HepG2 (cell line): Measurements from ENCODE around the gene CAPN15. TPM values are rescaled to one million over a fixed set of nuclear protein-coding genes. Genes with fewer than 3 reads are reported as not detected.

Experiments
- ATF7 ChIP-seq, 2 experiments: fragments of 450-650 bp in 1 of 2; sonication (generic) in 1 of 2; formaldehyde crosslinking in 1 of 2; IDR thresholded peaks; 2 replicates each; pipeline versions ENCODE4 v1.4.0 to v1.6.1; 2016 to 2020; ENCODE audit warnings: antibody characterized with exemption in 1 of 2, mild to moderate bottlenecking in 1 of 2, missing genetic modification reagents in 1 of 2
- DMAP1 ChIP-seq: IDR thresholded peaks from 2 replicates; pipeline ENCODE4 v1.6.1; 2016
- HNF4G ChIP-seq, 2 experiments: sonication (generic) in 1 of 2; formaldehyde crosslinking in 1 of 2; IDR thresholded peaks; 2 replicates each; pipeline versions ENCODE4 v1.4.0 to v1.6.1; 2011 to 2020; ENCODE audit warnings: borderline replicate concordance in 2 of 2, low read depth in 2 of 2, mild to moderate bottlenecking in 2 of 2, low read length in 1 of 2, missing genetic modification reagents in 1 of 2, moderate library complexity in 1 of 2
- MEIS2 ChIP-seq: sonication (generic); formaldehyde crosslinking; IDR thresholded peaks from 2 replicates; pipeline ENCODE4 v1.9.0; 2021; ENCODE audit warnings: mild to moderate bottlenecking, missing genetic modification reagents
- MTF2 ChIP-seq: sonication (generic); formaldehyde crosslinking; IDR thresholded peaks from 2 replicates; pipeline ENCODE4 v1.5.0; 2020; ENCODE audit warnings: missing genetic modification reagents, borderline replicate concordance
- MYC ChIP-seq: sonication (generic); formaldehyde crosslinking; IDR thresholded peaks from 2 replicates; pipeline ENCODE4 v1.9.0; 2021; ENCODE audit warnings: missing genetic modification reagents, borderline replicate concordance
- SALL2 ChIP-seq: sonication (generic); formaldehyde crosslinking; IDR thresholded peaks from 2 replicates; pipeline ENCODE4 v1.8.1; 2023; ENCODE audit warnings: mild to moderate bottlenecking, missing genetic modification reagents, inconsistent platforms
- SIN3A ChIP-seq: IDR thresholded peaks from 2 replicates; pipeline ENCODE4 v1.6.1; 2011; ENCODE audit warnings: low read depth, mild to moderate bottlenecking, control low read depth, low read length, borderline replicate concordance
- SIX4 ChIP-seq: sonication (generic); formaldehyde crosslinking; IDR thresholded peaks from 2 replicates; pipeline ENCODE4 v1.4.0; 2020; ENCODE audit warnings: missing genetic modification reagents
- SRSF4 ChIP-seq: fragments of 200-400 bp; formaldehyde crosslinking; IDR thresholded peaks from one replicate; pipeline ENCODE4 v1.6.1; 2018; ENCODE audit warnings: mild to moderate bottlenecking, low read depth, low read length, moderate library complexity; ENCODE audit not compliant: poor library complexity, severe bottlenecking
- TAF1 ChIP-seq: sonication (generic); formaldehyde crosslinking; IDR thresholded peaks from 2 replicates; pipeline ENCODE4 v1.4.0; 2020; ENCODE audit warnings: missing genetic modification reagents
- TEAD3 ChIP-seq: optimal IDR thresholded peaks from 2 replicates; pipeline ENCODE3; 2016; ENCODE audit warnings: borderline replicate concordance
- ZC3H13 ChIP-seq: sonication (generic); formaldehyde crosslinking; IDR thresholded peaks from 2 replicates; pipeline ENCODE4 v1.8.1; 2023; ENCODE audit warnings: mild to moderate bottlenecking, missing genetic modification reagents, moderate library complexity
- ZFP62 ChIP-seq: sonication (generic); formaldehyde crosslinking; IDR thresholded peaks from 2 replicates; pipeline ENCODE4 v1.4.0; 2020; ENCODE audit warnings: missing genetic modification reagents
- ZFY ChIP-seq: sonication (generic); formaldehyde crosslinking; IDR thresholded peaks from 2 replicates; pipeline ENCODE4 v1.4.0; 2020; ENCODE audit warnings: missing genetic modification reagents
- ZNF136 ChIP-seq: sonication (generic); formaldehyde crosslinking; IDR thresholded peaks from 2 replicates; pipeline ENCODE4 v1.8.1; 2022; ENCODE audit warnings: low read depth, mild to moderate bottlenecking, moderate library complexity, missing genetic modification reagents
- ZNF138 ChIP-seq: sonication (generic); formaldehyde crosslinking; IDR thresholded peaks from 2 replicates; pipeline ENCODE4 v1.5.0; 2020; ENCODE audit warnings: mild to moderate bottlenecking, low read depth, missing genetic modification reagents
- ZNF280D ChIP-seq: sonication (generic); formaldehyde crosslinking; IDR thresholded peaks from 2 replicates; pipeline ENCODE4 v1.5.1; 2020; ENCODE audit warnings: mild to moderate bottlenecking, missing genetic modification reagents
- ZNF746 ChIP-seq: sonication (generic); formaldehyde crosslinking; IDR thresholded peaks from 2 replicates; pipeline ENCODE4 v1.8.0; 2022; ENCODE audit warnings: mild to moderate bottlenecking, missing genetic modification reagents
- ZNF772 ChIP-seq: sonication (generic); formaldehyde crosslinking; IDR thresholded peaks from 2 replicates; pipeline ENCODE4 v1.5.0; 2020; ENCODE audit warnings: mild to moderate bottlenecking, missing genetic modification reagents
- ZNF781 ChIP-seq: sonication (generic); formaldehyde crosslinking; IDR thresholded peaks from 2 replicates; pipeline ENCODE4 v1.5.1; 2020; ENCODE audit warnings: borderline replicate concordance, mild to moderate bottlenecking, missing genetic modification reagents; ENCODE audit errors: not compliant biosample characterization
- ZSCAN31 ChIP-seq: sonication (generic); formaldehyde crosslinking; IDR thresholded peaks from 2 replicates; pipeline ENCODE4 v1.5.0; 2020; ENCODE audit warnings: low read depth, mild to moderate bottlenecking, missing genetic modification reagents
- polyA plus RNA-seq, 8 experiments: library from polyadenylated mRNA; depleted of rRNA in 3 of 8; stranded (reverse) in 7 of 8; unstranded in 1 of 8; fragments of >200 nt; fragmentation: Illumina TruSeq in 4 of 8; extraction: Trizol in 4 of 8; gene quantifications; 2 replicates each; pipeline versions ENCODE4 v1.2.1 to v1.2.3, GENCODE V29; 2011 to 2016; ENCODE audit warnings: low read depth in 4 of 8, missing spikeins in 1 of 8, mixed read lengths in 1 of 8; ENCODE audit not compliant: insufficient read depth in 1 of 8
- total RNA-seq, 5 experiments: library from RNA; depleted of rRNA; stranded (reverse); fragments of >200 nt; fragmentation: Illumina TruSeq; extraction: Trizol; gene quantifications; 2 replicates each; pipeline ENCODE4 v1.2.3, GENCODE V29; 2016; ENCODE audit warnings: low read depth in 1 of 5
- TF ChIP-seq, protein P1 (sequence below): sonication (generic); formaldehyde crosslinking; IDR thresholded peaks from 2 replicates; pipeline ENCODE4 v1.4.0; 2020; ENCODE audit warnings: missing genetic modification reagents
- TF ChIP-seq, protein P2 (sequence below): IDR thresholded peaks from 2 replicates; pipeline ENCODE4 v1.6.1; 2018; ENCODE audit warnings: missing genetic modification reagents

The CAPN15 gene
- total and polyA plus RNA-seq, 2 of the 13 experiments (the other 11 are each of a cell fraction or from before 2014, with no cell fraction given), result 14.9 to 24.5 TPM

DNA sequence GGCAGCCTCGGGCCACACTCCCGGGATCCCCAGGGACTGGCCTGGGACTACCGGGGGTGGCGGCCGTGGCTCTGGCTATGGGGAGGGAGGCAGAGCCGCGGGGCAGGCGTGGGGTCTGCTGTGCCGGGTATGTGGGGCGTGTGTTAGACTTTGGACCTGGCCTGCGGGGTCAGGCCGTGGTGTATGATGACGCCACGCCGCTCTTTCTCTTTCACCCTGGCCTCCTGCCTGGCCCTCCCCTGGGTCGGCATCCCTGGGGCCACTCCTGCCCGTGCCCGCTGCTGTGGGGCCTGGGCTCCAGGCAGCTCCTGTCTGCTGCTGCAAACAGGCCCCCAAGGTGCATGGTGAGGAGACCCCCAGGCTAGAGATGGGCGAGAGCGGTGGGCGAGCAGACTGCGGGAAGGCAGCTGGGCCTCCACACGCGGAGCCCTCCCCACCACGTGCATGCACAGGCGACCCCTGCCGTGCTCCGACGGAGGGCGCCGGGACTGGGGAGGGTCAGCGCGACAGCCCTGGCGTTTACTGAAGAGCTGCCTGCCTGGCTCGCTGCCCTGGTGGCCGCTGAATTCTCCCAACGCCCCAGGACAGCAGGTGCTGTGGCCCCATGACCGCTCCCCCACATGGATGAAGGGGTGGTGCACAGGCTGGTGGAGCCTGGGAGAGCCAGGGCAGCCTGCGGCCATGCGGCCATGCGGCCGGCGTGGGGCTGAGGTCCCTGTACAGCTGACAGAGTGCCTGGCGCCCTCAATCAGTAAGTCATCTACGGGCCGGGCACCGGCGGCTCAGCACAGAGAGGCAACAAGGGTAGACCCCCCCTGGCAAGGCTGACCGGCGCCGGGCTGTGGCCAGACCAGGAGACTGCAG is 16.0 kb downstream of the CAPN15 start (continued):
- TF ChIP-seq MYC (CRISPR knock-in tag), result peak; percentile 94
- TF ChIP-seq MTF2 (CRISPR knock-in tag), result no peak
- peak; percentile 56; the same call in 1 of the 2 replicates for TF ChIP-seq ZNF772
- no peak for TF ChIP-seq ZNF138
- peak; percentile 59 for TF ChIP-seq ZNF781 (CRISPR knock-in tag)
- peak; percentile 30; the same call in 1 of the 2 replicates for TF ChIP-seq TAF1 (CRISPR knock-in tag)
- 0 out of 2 replicates have a peak, but pooled peaks have one; percentile 27 for TF ChIP-seq SIX4 (CRISPR knock-in tag)
- no peak for TF ChIP-seq ZNF136 (CRISPR knock-in tag)
- peak; percentile 70 for TF ChIP-seq ZFY (CRISPR knock-in tag)
- peak; percentile 63; the same call in 1 of the 2 replicates for TF ChIP-seq SALL2 (CRISPR knock-in tag)
- TF ChIP-seq, protein P1, sequence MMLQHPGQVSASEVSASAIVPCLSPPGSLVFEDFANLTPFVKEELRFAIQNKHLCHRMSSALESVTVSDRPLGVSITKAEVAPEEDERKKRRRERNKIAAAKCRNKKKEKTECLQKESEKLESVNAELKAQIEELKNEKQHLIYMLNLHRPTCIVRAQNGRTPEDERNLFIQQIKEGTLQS (CRISPR knock-in tag), result peak; percentile 81
- TF ChIP-seq ZFP62, result no peak
- TF ChIP-seq, protein P2, sequence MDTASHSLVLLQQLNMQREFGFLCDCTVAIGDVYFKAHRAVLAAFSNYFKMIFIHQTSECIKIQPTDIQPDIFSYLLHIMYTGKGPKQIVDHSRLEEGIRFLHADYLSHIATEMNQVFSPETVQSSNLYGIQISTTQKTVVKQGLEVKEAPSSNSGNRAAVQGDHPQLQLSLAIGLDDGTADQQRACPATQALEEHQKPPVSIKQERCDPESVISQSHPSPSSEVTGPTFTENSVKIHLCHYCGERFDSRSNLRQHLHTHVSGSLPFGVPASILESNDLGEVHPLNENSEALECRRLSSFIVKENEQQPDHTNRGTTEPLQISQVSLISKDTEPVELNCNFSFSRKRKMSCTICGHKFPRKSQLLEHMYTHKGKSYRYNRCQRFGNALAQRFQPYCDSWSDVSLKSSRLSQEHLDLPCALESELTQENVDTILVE (CRISPR knock-in tag), result no peak
- TF ChIP-seq ZC3H13, result peak; percentile 74; the same call in 1 of the 2 replicates
- peak; percentile 76; the same call in 1 of the 2 replicates for TF ChIP-seq DMAP1 (CRISPR knock-in tag)
- no peak for TF ChIP-seq ATF7 (IDR thresholded peaks at IDR 0.05)
- peak; percentile 11; the same call in 1 of the 2 replicates for TF ChIP-seq ATF7 (CRISPR knock-in tag; IDR thresholded peaks at IDR 0.05)
- 0 out of 2 replicates have a peak, but pooled peaks have one; percentile 35 for TF ChIP-seq ZSCAN31 (CRISPR knock-in tag)
- TF ChIP-seq TEAD3, result peak; percentile 67
- peak; percentile 83 for TF ChIP-seq ZNF746
- no peak for TF ChIP-seq SRSF4
- TF ChIP-seq SIN3A, result peak; percentile 80; the same call in 1 of the 2 replicates
- TF ChIP-seq ZNF280D (CRISPR knock-in tag), result peak; percentile 50; the same call in 1 of the 2 replicates
- peak; percentile 89 for TF ChIP-seq HNF4G (IDR thresholded peaks at IDR 0.05; ENCODE audit: borderline replicate concordance, low read depth, low read length)
- peak; percentile 80; the same call in 1 of the 2 replicates for TF ChIP-seq HNF4G (CRISPR knock-in tag; IDR thresholded peaks at IDR 0.05; ENCODE audit: borderline replicate concordance, low read depth)
- 0 out of 2 replicates have a peak, but pooled peaks have one; percentile 34 for TF ChIP-seq MEIS2 (CRISPR knock-in tag)
